GM12865 (cell line): ENCODE measurements around the gene OR2AP1.
"Not testable (repeated sequence)": the region's sequence is repeated elsewhere in the genome, so short reads cannot be mapped to it uniquely, and the experiment has no call there.

Experiments
- DNase-seq: peaks from one replicate; pipeline ENCODE4 v3.0.0; 2010; ENCODE audit warnings: low read depth
- H3K4me3 ChIP-seq: 2 replicates; pipeline ENCODE4 v1.5.1; 2011; ENCODE audit warnings: mild to moderate bottlenecking, low read depth, low read length, control low read depth
- CTCF ChIP-seq: IDR thresholded peaks from 2 replicates; pipeline ENCODE4 v1.5.1; 2011; ENCODE audit warnings: low read length, control low read depth, low read depth, inconsistent platforms; ENCODE audit not compliant: insufficient read depth; ENCODE audit errors: missing control alignments

Gene OR2AP1

GRCh38 chr12:55572168-55572567, at the start of gene OR2AP1:
Gene OR2AP1, plus strand, starts transcription at chr12:55572468. Its CDS starts 1,947 bp downstream, at chr12:55574415.
- no peak for DNase-seq
- H3K4me3 ChIP-seq: no peak within 1 kb of the TSS
- no peak for TF ChIP-seq CTCF

DNA sequence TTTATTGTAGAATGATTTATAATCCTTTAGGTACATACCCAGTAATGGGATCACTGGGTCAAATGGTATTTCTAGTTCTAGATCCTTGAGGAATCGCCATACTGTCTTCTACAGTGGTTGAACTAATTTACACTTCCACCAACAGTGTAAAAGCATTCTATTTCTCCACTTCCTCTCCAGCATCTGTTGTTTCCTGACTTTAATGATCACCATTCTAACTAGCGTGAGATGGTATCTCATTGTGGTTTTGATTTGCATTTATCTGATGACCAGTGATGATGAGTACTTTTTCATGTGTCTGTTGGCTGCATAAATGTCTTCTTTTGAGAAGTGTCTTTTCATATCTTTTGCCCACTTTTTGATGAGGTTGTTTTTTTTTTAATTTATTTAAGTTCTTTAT, 24.0 kb upstream of the OR2AP1 start:
- not testable (repeated sequence) for DNase-seq, H3K4me3 ChIP-seq

DNA sequence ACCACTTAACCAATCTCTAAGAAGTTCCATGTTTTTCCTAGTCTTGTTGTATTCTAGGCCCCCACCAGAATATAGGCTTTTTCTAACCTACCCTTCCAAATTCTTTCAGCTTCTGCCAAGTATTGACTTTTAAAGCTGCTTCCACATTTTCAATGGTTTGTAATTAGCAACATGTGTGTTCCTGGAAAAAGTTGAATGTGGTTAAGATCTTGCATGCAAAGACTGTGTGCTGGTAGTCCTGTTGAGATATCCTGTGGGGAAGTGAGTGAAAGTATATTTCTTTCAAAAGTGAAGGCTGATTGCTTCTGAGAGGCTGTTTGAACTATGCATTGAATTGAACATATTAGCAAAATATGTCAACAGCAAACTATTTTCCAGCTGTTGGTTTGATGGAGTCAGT, 23.5 kb upstream of the OR2AP1 start:
- no peak for DNase-seq
- no peak overlapping the region for H3K4me3 ChIP-seq
- TF ChIP-seq CTCF: no peak

- H3K4me3 ChIP-seq: no peak within 1 kb of the TSS
- TF ChIP-seq CTCF: no peak
- no peak for DNase-seq
These were observed 23.0 kb upstream of the OR2AP1 start, which contains the start of gene OR6C4 for GRCh38 chr12:55549302-55549701. Gene OR6C4, plus strand, starts transcription at chr12:55549602. Its CDS starts 1,625 bp downstream, at chr12:55551227.

DNA sequence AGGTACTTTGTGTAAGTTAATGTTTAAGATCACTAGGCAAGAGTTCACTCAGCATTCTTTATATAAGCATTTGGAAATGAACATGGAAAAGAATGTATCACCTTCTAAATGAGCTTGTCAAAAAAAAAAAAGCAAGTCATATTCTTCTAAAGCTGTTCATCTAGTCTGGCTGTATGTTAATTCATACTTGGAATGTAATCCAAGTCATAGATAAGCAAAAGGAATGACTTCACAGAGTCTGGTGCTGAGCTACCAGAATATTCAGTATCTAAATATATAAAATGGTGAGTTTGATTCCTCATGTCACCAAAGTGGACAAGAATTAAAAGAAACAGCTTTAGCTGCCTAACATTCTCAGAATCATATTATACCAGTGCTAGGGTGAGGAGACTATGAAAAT, 18.0 kb upstream of the OR2AP1 start:
- TF ChIP-seq CTCF: no peak
- no peak for DNase-seq
- H3K4me3 ChIP-seq: no peak overlapping the region

DNA sequence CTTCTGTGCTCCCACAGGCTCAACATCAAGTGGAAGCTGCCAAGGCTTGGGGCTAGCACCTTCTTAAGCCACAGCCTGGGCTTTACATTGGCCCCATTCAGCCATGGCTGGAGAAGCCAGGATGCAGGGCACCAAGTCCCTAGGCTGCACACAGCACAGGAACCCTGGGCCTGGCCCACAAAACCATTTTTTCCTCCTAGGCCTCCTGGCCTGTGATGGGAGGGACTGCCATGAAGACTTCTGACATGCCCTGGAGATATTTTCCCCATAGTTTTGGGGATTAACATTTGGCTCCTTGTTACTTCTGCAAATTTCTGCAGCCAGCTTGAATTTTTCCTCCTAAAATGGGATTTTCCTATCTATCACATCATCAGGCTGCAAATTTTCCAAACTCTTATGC, 2.2 kb upstream of the OR2AP1 start:
- not testable (repeated sequence) for DNase-seq, H3K4me3 ChIP-seq

GRCh38 chr12:55570689-55571088, 1.6 kb upstream of the OR2AP1 start:
- not testable (repeated sequence) for DNase-seq, H3K4me3 ChIP-seq

GRCh38 chr12:55582066-55582465, 9.8 kb downstream of the OR2AP1 start:
- no peak overlapping the region for H3K4me3 ChIP-seq
- no peak for DNase-seq
- no peak for TF ChIP-seq CTCF

- no peak for TF ChIP-seq CTCF
- H3K4me3 ChIP-seq: no peak overlapping the region
- no peak for DNase-seq
These were observed 13.5 kb downstream of the OR2AP1 start for GRCh38 chr12:55585817-55586216.

DNA sequence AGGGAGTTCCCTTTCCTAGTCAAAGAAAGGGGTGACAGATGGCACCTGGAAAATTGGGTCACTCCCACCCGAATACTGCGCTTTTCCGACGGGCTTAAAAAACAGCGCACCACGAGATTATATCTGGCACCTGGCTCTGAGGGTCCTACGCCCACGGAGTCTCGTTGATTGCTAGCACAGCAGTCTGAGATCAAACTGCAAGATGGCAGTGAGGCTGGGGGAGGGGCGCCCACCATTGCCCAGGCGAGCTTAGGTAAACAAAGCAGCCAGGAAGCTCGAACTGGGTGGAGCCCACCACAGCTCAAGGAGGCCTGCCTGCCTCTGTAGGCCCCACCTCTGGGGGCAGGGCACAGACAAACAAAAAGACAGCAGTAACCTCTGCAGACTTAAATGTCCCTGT, 17.9 kb downstream of the OR2AP1 start:
- DNase-seq, H3K4me3 ChIP-seq: not testable (repeated sequence)
